ACC112 (cell line): ENCODE data around the gene OCEL1.
A peak's percentile ranks its signal among the peaks of the same experiment; 100 is the strongest.

Source experiments
- H2AFZ ChIP-seq: fragments of 200-600 bp; sonication (generic); one replicate; pipeline ENCODE4 v1.6.0; 2017; ENCODE audit warnings: antibody characterized with exemption, low read length; ENCODE audit not compliant: unreplicated experiment
- H3K27ac ChIP-seq: fragments of 200-600 bp; sonication (generic); 2 replicates; pipeline ENCODE4 v1.5.1; 2014; ENCODE audit warnings: low read depth, mild to moderate bottlenecking, antibody characterized with exemption, low read length, moderate library complexity
- H3K27me3 ChIP-seq: fragments of 200-600 bp; sonication (generic); 2 replicates; pipeline ENCODE4 v1.6.1; 2014; ENCODE audit warnings: mild to moderate bottlenecking, antibody characterized with exemption, low read length, moderate library complexity, mixed read lengths; ENCODE audit not compliant: insufficient read depth
- H3K36me3 ChIP-seq: fragments of 200-600 bp; sonication (generic); 2 replicates; pipeline ENCODE4 v1.6.1; 2016; ENCODE audit warnings: mild to moderate bottlenecking, antibody characterized with exemption, low read length, moderate library complexity, mixed read lengths; ENCODE audit not compliant: insufficient read depth
- H3K4me1 ChIP-seq: fragments of 200-600 bp; sonication (generic); one replicate; pipeline ENCODE4 v1.6.1; 2016; ENCODE audit warnings: low read length, mixed read lengths; ENCODE audit not compliant: insufficient read depth, unreplicated experiment, control insufficient read depth
- H3K4me3 ChIP-seq: fragments of 200-600 bp; sonication (generic); 2 replicates; pipeline ENCODE4 v1.5.1; 2014; ENCODE audit warnings: mild to moderate bottlenecking, low read depth, low read length
- H3K79me2 ChIP-seq: fragments of 200-600 bp; sonication (generic); one replicate; pipeline ENCODE4 v1.6.0; 2016; ENCODE audit warnings: low read length; ENCODE audit not compliant: control insufficient read depth, unreplicated experiment, insufficient read depth

The OCEL1 gene

GRCh38 chr19:17227798-17228367 is 1.9 kb downstream of the OCEL1 start:
- Histone ChIP-seq H3K4me3 (no peak overlapping the region), H3K36me3 (no peaks in the 10 kb centered on the region), H3K27me3 (no peaks in the 10 kb centered on the region), H2AFZ (no peak overlapping the region), H3K27ac (no peak overlapping the region), H3K4me1 (no peaks in the 10 kb centered on the region), H3K79me2 (peaks cover 5% of the 10 kb centered on the region)

GRCh38 chr19:17229890-17230289 is 3.9 kb downstream of the OCEL1 start:
- Histone ChIP-seq H3K4me1 (peaks cover 5% of the 10 kb centered on the region), H3K27me3 (no peaks in the 10 kb centered on the region), H2AFZ (no peak overlapping the region), H3K79me2 (peaks cover 17% of the 10 kb centered on the region), H3K36me3 (no peaks in the 10 kb centered on the region), H3K4me3 (no peak overlapping the region), H3K27ac (no peak overlapping the region)

GRCh38 chr19:17232258-17232657 is 6.2 kb downstream of the OCEL1 start:
- no peaks in the 10 kb centered on the region for H3K36me3 ChIP-seq

GRCh38 chr19:17234911-17235299 is 8.9 kb downstream of the OCEL1 start:
- Histone ChIP-seq H3K4me1 (peaks cover 10% of the 10 kb centered on the region), H3K4me3 (peak overlapping the region; percentile 90), H2AFZ (no peak overlapping the region), H3K27me3 (no peaks in the 10 kb centered on the region), H3K79me2 (peaks cover 19% of the 10 kb centered on the region), H3K27ac (no peak overlapping the region), H3K36me3 (no peaks in the 10 kb centered on the region)

More at GRCh38 chr19:17232258-17232657, 6.2 kb downstream of the OCEL1 start:
- Histone ChIP-seq H3K27me3 (no peaks in the 10 kb centered on the region), H3K79me2 (peaks cover 19% of the 10 kb centered on the region), H3K27ac (no peak overlapping the region), H2AFZ (no peak overlapping the region), H3K4me1 (peaks cover 10% of the 10 kb centered on the region), H3K4me3 (no peak overlapping the region)

GRCh38 chr19:17235300-17235970 is 9.4 kb downstream of the OCEL1 start:
- Histone ChIP-seq H2AFZ (peak overlapping the region; percentile 74), H3K4me3 (peak overlapping the region; percentile 90), H3K27me3 (no peaks in the 10 kb centered on the region), H3K4me1 (peaks cover 10% of the 10 kb centered on the region), H3K79me2 (peaks cover 19% of the 10 kb centered on the region), H3K27ac (no peak overlapping the region), H3K36me3 (no peaks in the 10 kb centered on the region)

- Histone ChIP-seq H3K27ac (peak overlapping the region; percentile 23), H3K36me3 (no peaks in the 10 kb centered on the region), H3K4me3 (peak overlapping the region; percentile 90), H3K27me3 (no peaks in the 10 kb centered on the region), H3K4me1 (peaks cover 10% of the 10 kb centered on the region), H3K79me2 (peaks cover 21% of the 10 kb centered on the region), H2AFZ (no peak overlapping the region)
Observed at GRCh38 chr19:17235971-17236777, 10.1 kb downstream of the OCEL1 start.

- Histone ChIP-seq H3K36me3 (no peaks in the 10 kb centered on the region), H3K27me3 (no peaks in the 10 kb centered on the region), H3K79me2 (peaks cover 21% of the 10 kb centered on the region), H3K4me3 (no peak overlapping the region), H2AFZ (no peak overlapping the region), H3K4me1 (peaks cover 10% of the 10 kb centered on the region), H3K27ac (no peak overlapping the region)
Observed at GRCh38 chr19:17236811-17237543, 11.0 kb downstream of the OCEL1 start.

GRCh38 chr19:17237747-17238706 is 12.0 kb downstream of the OCEL1 start:
- Histone ChIP-seq H3K36me3 (no peaks in the 10 kb centered on the region), H3K4me3 (no peak overlapping the region), H3K27me3 (no peaks in the 10 kb centered on the region), H3K79me2 (peaks cover 25% of the 10 kb centered on the region), H3K27ac (no peak overlapping the region), H2AFZ (no peak overlapping the region), H3K4me1 (peaks cover 10% of the 10 kb centered on the region)

- H3K27ac ChIP-seq = no peak overlapping the region
- peaks cover 30% of the 10 kb centered on the region for H3K79me2 ChIP-seq
- H3K27me3 ChIP-seq = no peaks in the 10 kb centered on the region
- H3K36me3 ChIP-seq = no peaks in the 10 kb centered on the region
- H2AFZ ChIP-seq = no peak overlapping the region
- H3K4me3 ChIP-seq = no peak overlapping the region
- H3K4me1 ChIP-seq = peaks cover 5% of the 10 kb centered on the region
Observed at GRCh38 chr19:17240062-17240752, 14.2 kb downstream of the OCEL1 start.
